PC-9 (cell line): Measurements from ENCODE around the gene PDHX.

Experiments used
- EZH2 ChIP-seq: fragments of 200-600 bp; sonication (generic); IDR thresholded peaks from 2 replicates; pipeline ENCODE4 v1.8.0; 2017; ENCODE audit warnings: antibody characterized with exemption, low read depth
- TF ChIP-seq, protein P1 (sequence below): fragments of 200-600 bp; sonication (generic); conservative IDR thresholded peaks from 2 replicates; pipeline ENCODE4 v1.6.1; 2017; ENCODE audit warnings: mixed run types, antibody characterized with exemption, mild to moderate bottlenecking, moderate library complexity

DNA sequence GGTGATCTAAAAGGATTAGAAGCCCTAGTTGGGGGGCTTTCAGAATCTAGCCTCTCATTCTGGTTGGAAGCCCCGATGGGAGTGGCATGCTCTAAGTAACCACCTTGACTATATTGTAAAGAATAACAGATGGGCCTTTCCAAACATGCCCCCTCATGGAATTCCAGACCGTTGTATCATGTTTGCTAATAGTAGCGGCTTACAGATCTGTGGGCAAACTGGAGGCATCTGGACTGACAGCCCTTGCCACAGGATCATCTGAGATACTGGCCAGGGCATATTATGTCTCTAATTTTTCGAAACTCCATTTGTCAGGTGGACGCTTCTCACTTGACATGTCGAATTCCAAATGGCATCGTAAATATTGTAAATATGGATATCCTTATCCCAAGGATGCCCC lies 10.8 kb upstream of the PDHX start:
- TF ChIP-seq, protein P1, sequence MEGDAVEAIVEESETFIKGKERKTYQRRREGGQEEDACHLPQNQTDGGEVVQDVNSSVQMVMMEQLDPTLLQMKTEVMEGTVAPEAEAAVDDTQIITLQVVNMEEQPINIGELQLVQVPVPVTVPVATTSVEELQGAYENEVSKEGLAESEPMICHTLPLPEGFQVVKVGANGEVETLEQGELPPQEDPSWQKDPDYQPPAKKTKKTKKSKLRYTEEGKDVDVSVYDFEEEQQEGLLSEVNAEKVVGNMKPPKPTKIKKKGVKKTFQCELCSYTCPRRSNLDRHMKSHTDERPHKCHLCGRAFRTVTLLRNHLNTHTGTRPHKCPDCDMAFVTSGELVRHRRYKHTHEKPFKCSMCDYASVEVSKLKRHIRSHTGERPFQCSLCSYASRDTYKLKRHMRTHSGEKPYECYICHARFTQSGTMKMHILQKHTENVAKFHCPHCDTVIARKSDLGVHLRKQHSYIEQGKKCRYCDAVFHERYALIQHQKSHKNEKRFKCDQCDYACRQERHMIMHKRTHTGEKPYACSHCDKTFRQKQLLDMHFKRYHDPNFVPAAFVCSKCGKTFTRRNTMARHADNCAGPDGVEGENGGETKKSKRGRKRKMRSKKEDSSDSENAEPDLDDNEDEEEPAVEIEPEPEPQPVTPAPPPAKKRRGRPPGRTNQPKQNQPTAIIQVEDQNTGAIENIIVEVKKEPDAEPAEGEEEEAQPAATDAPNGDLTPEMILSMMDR = no peak
- TF ChIP-seq EZH2 = no peak
